Breast epithelium (tissue), 4 donors: Measurements from ENCODE around the gene SLC6A3. TPM values are rescaled to one million over a fixed set of nuclear protein-coding genes. Genes with fewer than 3 reads are reported as not detected.

ENCODE experiments used
- DNase-seq, 2 donors: peaks; one replicate each; pipeline ENCODE4 v3.0.0-alpha.2; 2019; ENCODE audit warnings: low spot score in 2 of 2
- H3K27ac ChIP-seq, 2 donors: fragments of 200-600 bp; sonication (generic) in 1 of 2; one replicate each; pipeline ENCODE4 v1.5.1; 2016 to 2019; ENCODE audit warnings: mild to moderate bottlenecking in 1 of 2
- H3K27me3 ChIP-seq, 2 donors: fragments of 200-600 bp; sonication (generic) in 1 of 2; one replicate each; pipeline versions ENCODE4 v1.5.1 to v1.6.0; 2017 to 2019; ENCODE audit warnings: control low read depth in 1 of 2, mild to moderate bottlenecking in 1 of 2
- H3K36me3 ChIP-seq: fragments of 200-600 bp; one replicate; pipeline ENCODE4 v1.5.1; 2019
- H3K4me1 ChIP-seq, 2 donors: fragments of 200-600 bp; sonication (generic); one replicate each; pipeline ENCODE4 v1.5.1; 2016 to 2019; ENCODE audit warnings: control low read depth in 1 of 2
- H3K4me3 ChIP-seq, 3 donors: fragments of 200-600 bp; sonication (generic); 1 replicate in 2 of 3; 2 replicates in 1 of 3; pipeline ENCODE4 v1.5.1; 2016 to 2019; ENCODE audit warnings: mild to moderate bottlenecking in 3 of 3, moderate library complexity in 2 of 3
- H3K9me3 ChIP-seq, 2 donors: fragments of 200-600 bp; sonication (generic) in 1 of 2; one replicate each; pipeline ENCODE4 v1.5.1; 2016 to 2019; ENCODE audit warnings: control low read depth in 1 of 2
- POLR2A ChIP-seq: fragments of 450-650 bp; IDR thresholded peaks from one replicate; pipeline ENCODE4 v1.6.1; 2016; ENCODE audit warnings: antibody characterized with exemption, mild to moderate bottlenecking, moderate library complexity
- POLR2AphosphoS5 ChIP-seq, 3 donors: sonication (generic); formaldehyde crosslinking; IDR thresholded peaks; one replicate each; pipeline ENCODE4 v1.6.1; 2017; ENCODE audit warnings: antibody characterized with exemption in 3 of 3
- intact Hi-C: fragments of 100-400 bp; cut with DNase I; formaldehyde crosslinking; loops from one replicate; pipeline ENCODE4 v1.15.1; 2023; ENCODE audit warnings: low total_unique reads
- total RNA-seq, 3 donors: library from RNA; depleted of rRNA; stranded (reverse); fragments of >200 nt; gene quantifications; one replicate each; pipeline ENCODE4 v1.1.0, GENCODE V29; 2016
- TF ChIP-seq, protein P1 (sequence below), 3 donors: fragments of 450-650 bp; IDR thresholded peaks; one replicate each; pipeline ENCODE4 v1.5.1; 2016 to 2017; ENCODE audit warnings: antibody characterized with exemption in 3 of 3, mild to moderate bottlenecking in 3 of 3, moderate library complexity in 3 of 3

SLC6A3 gene
- total RNA-seq, 3 donors from 2014 or later, result under 0.01 to 0.32 (median 0.15) TPM

DNA sequence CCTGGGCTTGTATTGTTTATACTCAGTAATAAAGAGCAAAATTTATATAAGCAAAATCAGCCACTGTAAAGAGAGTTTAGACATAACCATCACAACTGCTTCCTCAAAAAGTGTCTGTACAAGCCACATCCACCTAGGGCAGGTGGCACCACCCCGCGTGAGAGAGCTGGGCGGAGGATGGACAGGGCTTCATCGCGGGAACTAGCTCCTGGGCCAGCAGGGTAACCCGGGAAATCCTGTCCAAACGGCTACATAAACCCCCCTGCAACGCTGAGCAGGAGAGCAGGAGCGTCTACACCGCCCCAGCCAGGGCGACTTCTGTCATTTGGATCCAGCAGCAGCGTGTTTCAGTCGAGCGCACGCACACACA, 1.3 kb downstream of the SLC6A3 start:
- no peak for DNase-seq
- intact Hi-C loops, result no loop called here
- Histone ChIP-seq H3K27ac (no peak overlapping the region), H3K36me3 (no peaks in the 10 kb centered on the region), H3K4me3 (no peak overlapping the region), H3K4me1 (peaks cover 0 to 10% of the 10 kb centered on the region in 2 donors), H3K9me3 (peaks cover 0 to 2% of the 10 kb centered on the region in 2 donors), H3K27me3 (peaks cover 0 to 88% of the 10 kb centered on the region in 2 donors)
- TF ChIP-seq, protein P1, sequence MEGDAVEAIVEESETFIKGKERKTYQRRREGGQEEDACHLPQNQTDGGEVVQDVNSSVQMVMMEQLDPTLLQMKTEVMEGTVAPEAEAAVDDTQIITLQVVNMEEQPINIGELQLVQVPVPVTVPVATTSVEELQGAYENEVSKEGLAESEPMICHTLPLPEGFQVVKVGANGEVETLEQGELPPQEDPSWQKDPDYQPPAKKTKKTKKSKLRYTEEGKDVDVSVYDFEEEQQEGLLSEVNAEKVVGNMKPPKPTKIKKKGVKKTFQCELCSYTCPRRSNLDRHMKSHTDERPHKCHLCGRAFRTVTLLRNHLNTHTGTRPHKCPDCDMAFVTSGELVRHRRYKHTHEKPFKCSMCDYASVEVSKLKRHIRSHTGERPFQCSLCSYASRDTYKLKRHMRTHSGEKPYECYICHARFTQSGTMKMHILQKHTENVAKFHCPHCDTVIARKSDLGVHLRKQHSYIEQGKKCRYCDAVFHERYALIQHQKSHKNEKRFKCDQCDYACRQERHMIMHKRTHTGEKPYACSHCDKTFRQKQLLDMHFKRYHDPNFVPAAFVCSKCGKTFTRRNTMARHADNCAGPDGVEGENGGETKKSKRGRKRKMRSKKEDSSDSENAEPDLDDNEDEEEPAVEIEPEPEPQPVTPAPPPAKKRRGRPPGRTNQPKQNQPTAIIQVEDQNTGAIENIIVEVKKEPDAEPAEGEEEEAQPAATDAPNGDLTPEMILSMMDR (IDR thresholded peaks at IDR 0.05), result no peak
- TF ChIP-seq POLR2A, result no peak
- no peak for TF ChIP-seq POLR2AphosphoS5 (IDR thresholded peaks at IDR 0.05)

DNA sequence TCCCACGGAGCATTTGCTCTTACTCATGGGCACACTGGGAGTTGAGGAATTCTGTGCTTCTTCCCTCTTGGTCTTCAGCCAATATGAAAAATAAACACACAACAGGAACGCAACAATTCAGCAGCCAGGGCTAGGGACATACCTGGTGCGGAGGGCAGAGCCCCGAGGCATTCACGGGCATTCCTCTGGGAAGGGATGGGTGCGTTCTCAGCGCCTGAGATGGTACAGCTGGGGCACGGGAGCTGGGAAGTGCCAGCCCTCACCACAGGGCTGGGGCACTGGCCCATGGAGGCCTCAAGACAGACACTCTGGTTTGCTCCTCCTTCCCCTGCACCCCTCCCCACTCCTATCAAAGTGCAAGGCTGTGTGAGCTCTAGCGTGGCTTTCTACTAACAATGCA, 2.1 kb downstream of the SLC6A3 start:
- TF ChIP-seq POLR2AphosphoS5 (IDR thresholded peaks at IDR 0.05), result no peak
- TF ChIP-seq, protein P1 (IDR thresholded peaks at IDR 0.05), result no peak
- TF ChIP-seq POLR2A, result no peak
- intact Hi-C loops, result no loop called here
- Histone ChIP-seq H3K9me3 (peaks cover 0 to 2% of the 10 kb centered on the region in 2 donors), H3K4me1 (peaks cover 0 to 10% of the 10 kb centered on the region in 2 donors), H3K4me3 (no peak overlapping the region), H3K27ac (no peak overlapping the region), H3K36me3 (no peaks in the 10 kb centered on the region), H3K27me3 (peaks cover 0 to 95% of the 10 kb centered on the region in 2 donors)
- DNase-seq, result no peak

DNA sequence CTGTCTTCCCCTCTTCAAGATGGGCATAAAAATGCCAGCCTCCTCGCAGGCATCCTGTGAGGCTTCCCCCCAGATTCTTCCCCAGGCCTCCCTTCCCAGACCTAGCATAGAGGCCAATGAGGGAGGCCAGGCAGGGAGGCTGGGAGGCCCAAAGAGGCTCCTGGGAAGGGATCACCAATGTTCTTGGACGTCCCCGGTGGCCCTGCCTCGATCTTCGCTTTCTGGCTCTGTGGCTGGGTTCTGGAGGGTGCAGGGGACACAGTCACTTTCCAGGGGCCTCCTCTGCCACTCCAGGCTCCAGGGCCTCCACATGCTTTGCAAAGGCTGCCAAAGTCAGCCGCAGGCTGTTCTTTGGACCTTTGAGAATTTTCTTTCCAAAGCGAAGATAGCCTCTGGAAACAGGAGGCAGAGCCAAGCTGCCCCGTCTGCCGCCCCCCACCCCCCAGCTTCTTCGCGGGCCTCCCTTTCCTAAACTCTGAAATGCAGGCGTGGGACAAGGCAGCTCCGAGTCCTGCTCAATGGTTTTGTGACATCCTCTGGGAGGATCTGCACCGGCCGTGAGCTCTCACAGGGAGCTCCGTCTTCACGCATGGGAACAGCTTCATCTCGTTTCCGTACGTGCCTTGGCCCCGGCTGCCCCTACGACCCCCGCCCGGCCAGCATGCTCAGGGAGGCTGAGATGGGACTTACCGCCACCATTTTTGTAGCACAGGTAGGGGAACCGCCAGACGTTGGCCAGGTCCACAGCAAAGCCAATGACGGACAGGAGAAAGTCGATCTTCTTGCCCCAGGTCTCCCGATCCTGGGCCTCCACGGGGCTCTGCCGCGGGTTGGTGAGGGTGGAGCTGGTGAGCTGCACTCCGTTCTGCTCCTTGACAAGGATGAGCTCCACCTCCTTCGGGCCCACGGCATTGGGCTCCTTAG, 2.8 kb downstream of the SLC6A3 start:
- Histone ChIP-seq H3K4me1 (peaks cover 0 to 10% of the 10 kb centered on the region in 2 donors), H3K9me3 (peaks cover 0 to 2% of the 10 kb centered on the region in 2 donors), H3K36me3 (no peaks in the 10 kb centered on the region), H3K27me3 (peaks cover 0 to 93% of the 10 kb centered on the region in 2 donors), H3K4me3 (no peak overlapping the region), H3K27ac (no peak overlapping the region)
- TF ChIP-seq POLR2AphosphoS5 (IDR thresholded peaks at IDR 0.05) (no peak), POLR2A (no peak)
- TF ChIP-seq, protein P1 (IDR thresholded peaks at IDR 0.05), result no peak
- DNase-seq, result no peak
- intact Hi-C loops, result no loop called here

DNA sequence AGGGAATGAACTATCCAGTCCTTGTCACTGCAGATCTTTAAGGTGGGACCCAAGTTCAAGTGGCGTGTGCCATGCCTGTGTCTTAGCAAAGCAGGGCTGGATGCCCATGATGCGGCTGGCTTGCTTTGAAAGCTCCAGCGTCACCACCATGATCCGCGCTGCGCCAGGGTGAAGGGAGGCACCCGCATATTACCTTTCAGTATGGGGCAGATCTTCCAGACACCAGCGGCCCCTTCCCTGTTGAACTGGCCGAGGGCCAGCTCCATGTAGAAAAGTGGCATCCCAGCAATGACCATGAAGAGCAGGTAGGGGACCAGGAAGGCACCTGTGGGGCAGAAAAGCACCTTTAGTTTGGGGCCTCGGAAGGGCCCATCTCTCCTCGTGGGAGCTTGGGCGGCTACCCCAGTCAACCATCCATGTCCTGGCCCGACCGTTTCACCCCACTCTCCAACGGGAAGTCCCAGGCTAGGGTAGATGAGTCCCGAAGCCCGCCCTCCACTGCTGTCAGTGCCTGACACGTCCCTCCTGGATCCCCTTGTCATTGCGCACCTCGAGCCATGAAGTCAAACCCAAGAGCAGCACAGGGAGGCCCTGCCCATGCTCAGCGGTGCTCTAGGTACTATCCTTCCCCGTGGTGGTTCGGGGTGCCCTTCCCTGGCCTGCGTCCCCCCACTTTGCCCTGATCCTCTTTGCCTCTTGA, 3.9 kb downstream of the SLC6A3 start:
- Histone ChIP-seq H3K36me3 (no peaks in the 10 kb centered on the region), H3K27me3 (peaks cover 0 to 84% of the 10 kb centered on the region in 2 donors), H3K9me3 (peaks cover 0 to 2% of the 10 kb centered on the region in 2 donors), H3K27ac (no peak overlapping the region), H3K4me3 (no peak overlapping the region), H3K4me1 (peaks cover 0 to 10% of the 10 kb centered on the region in 2 donors)
- no peak for DNase-seq
- TF ChIP-seq POLR2AphosphoS5 (IDR thresholded peaks at IDR 0.05) (no peak), POLR2A (no peak)
- TF ChIP-seq, protein P1 (IDR thresholded peaks at IDR 0.05), result no peak
- intact Hi-C loops, result no loop called here

DNA sequence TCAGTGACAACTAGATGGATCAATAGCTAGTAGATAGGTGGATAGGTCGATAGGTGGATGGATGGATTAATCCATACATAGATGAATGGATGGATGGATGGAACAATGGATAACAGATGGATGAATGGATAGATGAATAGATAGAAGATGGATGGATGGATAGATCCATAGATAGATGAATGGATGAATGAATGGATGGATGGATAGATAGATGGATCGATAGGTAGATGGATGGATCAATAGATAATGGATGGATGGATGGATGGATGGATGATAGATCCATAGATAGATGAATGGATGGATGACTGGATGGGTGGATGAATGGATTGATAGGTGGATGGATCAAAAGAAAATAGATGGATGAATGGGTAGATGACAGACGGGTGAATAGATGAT, 5.1 kb downstream of the SLC6A3 start:
- Histone ChIP-seq H3K27me3 (peaks cover 0 to 72% of the 10 kb centered on the region in 2 donors), H3K4me1 (peaks cover 0 to 8% of the 10 kb centered on the region in 2 donors), H3K36me3 (no peaks in the 10 kb centered on the region), H3K9me3 (peaks cover 0 to 2% of the 10 kb centered on the region in 2 donors), H3K27ac (no peak overlapping the region), H3K4me3 (no peak overlapping the region)
- no peak for TF ChIP-seq POLR2AphosphoS5 (IDR thresholded peaks at IDR 0.05)
- TF ChIP-seq, protein P1 (IDR thresholded peaks at IDR 0.05), result no peak
- TF ChIP-seq POLR2A, result no peak
- intact Hi-C loops, result no loop called here
- no peak for DNase-seq
